Keratinocyte (primary cell): ENCODE results near the gene SCD5. TPM values are rescaled to one million over a fixed set of nuclear protein-coding genes. Genes with fewer than 3 reads are reported as not detected.

Experiments
- DNase-seq: peaks from one replicate; pipeline ENCODE4 v3.0.0-alpha.2; 2011; ENCODE audit warnings: low read depth, missing footprints, low spot score
- FAIRE-seq: peaks from 2 replicates; lab custom pipeline; 2011; peaks lifted over from hg19 to GRCh38; lab: Jason Lieb, UNC
- H2AFZ ChIP-seq: 2 replicates; pipeline ENCODE4 v1.6.0; 2012; ENCODE audit warnings: low read length, control low read depth, inconsistent platforms; ENCODE audit not compliant: control insufficient read depth
- H3K27ac ChIP-seq: 2 replicates; pipeline ENCODE4 v1.5.1; 2011; ENCODE audit warnings: low read length; ENCODE audit not compliant: control insufficient read depth, insufficient read depth
- H3K27me3 ChIP-seq: 3 replicates; pipeline ENCODE4 v1.6.0; 2011; ENCODE audit warnings: low read length; ENCODE audit not compliant: control insufficient read depth, insufficient read depth; ENCODE audit errors: extremely low read depth
- H3K36me3 ChIP-seq, 2 experiments: 2 replicates in 1 of 2; 3 replicates in 1 of 2; pipeline ENCODE4 v1.5.1; 2011; ENCODE audit warnings: low read length in 2 of 2, mild to moderate bottlenecking in 1 of 2; ENCODE audit not compliant: control insufficient read depth in 2 of 2, insufficient read depth in 2 of 2; ENCODE audit errors: extremely low read depth in 1 of 2
- H3K4me1 ChIP-seq: 3 replicates; pipeline ENCODE4 v1.5.1; 2011; ENCODE audit warnings: low read length; ENCODE audit not compliant: control insufficient read depth, insufficient read depth; ENCODE audit errors: extremely low read depth
- H3K4me2 ChIP-seq: 3 replicates; pipeline ENCODE4 v1.6.0; 2011; ENCODE audit warnings: low read depth, low read length; ENCODE audit not compliant: control insufficient read depth, insufficient read depth; ENCODE audit errors: extremely low read depth
- H3K4me3 ChIP-seq, 3 experiments: fragments of 200-600 bp in 1 of 3; sonication (generic) in 1 of 3; 2 replicates in 2 of 3; 3 replicates in 1 of 3; pipeline ENCODE4 v1.5.1; 2011 to 2016; ENCODE audit warnings: low read length in 3 of 3, mild to moderate bottlenecking in 3 of 3, control low read depth in 2 of 3, inconsistent platforms in 1 of 3, low read depth in 1 of 3, mixed read lengths in 1 of 3, mixed run types in 1 of 3, moderate library complexity in 1 of 3; ENCODE audit not compliant: control insufficient read depth in 2 of 3, insufficient read depth in 2 of 3; ENCODE audit errors: extremely low read depth in 1 of 3
- H3K79me2 ChIP-seq: 2 replicates; pipeline ENCODE4 v1.6.0; 2012; ENCODE audit warnings: low read length; ENCODE audit not compliant: control insufficient read depth, insufficient read depth
- H3K9ac ChIP-seq: 3 replicates; pipeline ENCODE4 v1.6.0; 2011; ENCODE audit warnings: low read length; ENCODE audit not compliant: control insufficient read depth, insufficient read depth; ENCODE audit errors: extremely low read depth
- H3K9me1 ChIP-seq: 3 replicates; pipeline ENCODE4 v1.6.0; 2011; ENCODE audit warnings: low read length; ENCODE audit not compliant: control insufficient read depth, insufficient read depth; ENCODE audit errors: extremely low read depth
- H3K9me3 ChIP-seq: 2 replicates; pipeline ENCODE4 v1.5.1; 2012; ENCODE audit warnings: low read depth, low read length; ENCODE audit not compliant: control insufficient read depth
- H4K20me1 ChIP-seq: 3 replicates; pipeline ENCODE4 v1.6.0; 2011; ENCODE audit warnings: low read length; ENCODE audit not compliant: control insufficient read depth, insufficient read depth; ENCODE audit errors: extremely low read depth
- EZH2 ChIP-seq: IDR thresholded peaks from one replicate; pipeline ENCODE4 v1.6.1; 2012; ENCODE audit warnings: inconsistent platforms, mild to moderate bottlenecking, low read length, moderate library complexity
- dilution Hi-C: fragments of 300-500 bp; cut with MboI; formaldehyde crosslinking; loops from one replicate; pipeline ENCODE4 v1.7.0; 2020; ENCODE audit warnings: low sequenced_read_pairs; ENCODE audit not compliant: extremely low pct_ligation_motif_present
- polyA plus RNA-seq, 5 experiments: library from polyadenylated mRNA; depleted of rRNA in 3 of 5; stranded (reverse) in 3 of 5; stranded (forward) in 1 of 5; unstranded in 1 of 5; fragments of >200 nt; gene quantifications; 1 replicate in 1 of 5; 2 replicates in 3 of 5; 3 replicates in 1 of 5; pipeline versions ENCODE4 v1.2.1 to v1.2.3, GENCODE V29; 2011 to 2012; ENCODE audit warnings: missing spikeins in 2 of 5, low read depth in 1 of 5, low replicate concordance in 1 of 5
- TF ChIP-seq, protein P1 (sequence below), 3 experiments: IDR thresholded peaks in 1 of 3; conservative IDR thresholded peaks in 1 of 3; optimal IDR thresholded peaks in 1 of 3; 2 replicates in 2 of 3; 3 replicates in 1 of 3; pipeline versions ENCODE3 to v1.5.1; 2011; ENCODE audit warnings: low read length in 3 of 3, mild to moderate bottlenecking in 3 of 3, moderate library complexity in 2 of 3, control low read depth in 1 of 3, inconsistent platforms in 1 of 3; ENCODE audit not compliant: insufficient read depth in 2 of 3; ENCODE audit errors: extremely low read depth in 1 of 3

SCD5 gene
- polyA plus RNA-seq, 1 donor (not counting 4 experiments of a cell fraction or from before 2014, with no cell fraction given), result 39.4 TPM

DNA sequence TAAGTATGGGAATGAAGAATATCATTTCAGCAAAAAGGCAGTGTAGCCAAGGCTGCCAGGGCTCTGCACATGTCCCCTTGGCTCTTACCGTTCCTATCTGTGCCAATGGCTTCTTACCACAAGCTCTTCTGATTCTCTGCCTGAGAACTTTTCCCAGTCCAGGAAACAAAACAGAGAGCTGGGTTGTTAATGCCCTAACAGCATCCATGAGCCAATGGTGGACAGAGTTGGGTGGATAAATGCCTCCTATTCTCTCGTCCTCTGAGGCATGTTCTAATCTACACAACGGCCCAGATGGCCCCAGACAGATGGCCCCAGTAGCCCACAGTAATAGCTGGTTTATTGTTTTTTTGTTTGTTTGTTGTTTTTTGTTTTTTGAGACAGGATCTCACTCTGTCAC is 28.0 kb downstream of the SCD5 start:
- Histone ChIP-seq H3K9ac (no peak overlapping the region), H3K9me1 (no peaks in the 10 kb centered on the region), H3K9me3 (no peaks in the 10 kb centered on the region), H3K4me1 (no peaks in the 10 kb centered on the region), H3K4me3 (no peak overlapping the region), H3K4me2 (no peak overlapping the region), H3K27me3 (no peaks in the 10 kb centered on the region), H4K20me1 (no peaks in the 10 kb centered on the region), H3K27ac (no peak overlapping the region), H3K79me2 (peaks cover 35% of the 10 kb centered on the region), H2AFZ (no peak overlapping the region), H3K36me3 (peaks cover 0 to 3% of the 10 kb centered on the region in 2 experiments)
- DNase-seq, result no peak
- TF ChIP-seq, protein P1, sequence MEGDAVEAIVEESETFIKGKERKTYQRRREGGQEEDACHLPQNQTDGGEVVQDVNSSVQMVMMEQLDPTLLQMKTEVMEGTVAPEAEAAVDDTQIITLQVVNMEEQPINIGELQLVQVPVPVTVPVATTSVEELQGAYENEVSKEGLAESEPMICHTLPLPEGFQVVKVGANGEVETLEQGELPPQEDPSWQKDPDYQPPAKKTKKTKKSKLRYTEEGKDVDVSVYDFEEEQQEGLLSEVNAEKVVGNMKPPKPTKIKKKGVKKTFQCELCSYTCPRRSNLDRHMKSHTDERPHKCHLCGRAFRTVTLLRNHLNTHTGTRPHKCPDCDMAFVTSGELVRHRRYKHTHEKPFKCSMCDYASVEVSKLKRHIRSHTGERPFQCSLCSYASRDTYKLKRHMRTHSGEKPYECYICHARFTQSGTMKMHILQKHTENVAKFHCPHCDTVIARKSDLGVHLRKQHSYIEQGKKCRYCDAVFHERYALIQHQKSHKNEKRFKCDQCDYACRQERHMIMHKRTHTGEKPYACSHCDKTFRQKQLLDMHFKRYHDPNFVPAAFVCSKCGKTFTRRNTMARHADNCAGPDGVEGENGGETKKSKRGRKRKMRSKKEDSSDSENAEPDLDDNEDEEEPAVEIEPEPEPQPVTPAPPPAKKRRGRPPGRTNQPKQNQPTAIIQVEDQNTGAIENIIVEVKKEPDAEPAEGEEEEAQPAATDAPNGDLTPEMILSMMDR (optimal IDR thresholded peaks at IDR 0.05 in 1 of 3, IDR thresholded peaks at IDR 0.05 in 1 of 3, conservative IDR thresholded peaks at IDR 0.05 in 1 of 3; ENCODE audit: extremely low read depth in 1 of 3, insufficient read depth in 2 of 3, low read length in 3 of 3), result no peak
- no peak for TF ChIP-seq EZH2
- FAIRE-seq, result no peak
- dilution Hi-C loops, result no loop called here

DNA sequence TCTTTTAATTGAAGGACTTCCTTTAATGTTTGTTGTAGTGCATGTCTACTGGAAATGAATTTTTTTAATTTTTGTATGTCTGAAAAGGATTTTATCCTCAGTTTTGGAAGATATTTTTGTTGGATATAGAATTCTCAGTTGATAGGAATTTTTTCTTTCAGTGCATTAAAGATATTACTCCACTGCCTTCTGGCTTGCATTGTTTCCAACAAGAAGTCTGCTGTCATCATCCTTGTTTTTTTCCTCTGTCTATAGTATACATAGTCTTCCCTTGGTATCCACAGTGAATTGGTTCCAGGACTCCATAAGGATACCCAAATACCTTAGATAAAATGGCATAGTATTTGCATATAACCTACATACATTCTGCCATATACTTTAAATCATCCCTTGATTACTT is 33.5 kb downstream of the SCD5 start:
- FAIRE-seq, result no peak

More for the DNA sequence above, 33.5 kb downstream of the SCD5 start:
- Histone ChIP-seq H3K4me1 (no peaks in the 10 kb centered on the region), H3K9me3 (no peaks in the 10 kb centered on the region), H3K9ac (no peak overlapping the region), H3K4me2 (no peak overlapping the region), H3K36me3 (peaks cover 0 to 1% of the 10 kb centered on the region in 2 experiments), H2AFZ (no peak overlapping the region), H4K20me1 (no peaks in the 10 kb centered on the region), H3K27ac (no peak overlapping the region), H3K27me3 (no peaks in the 10 kb centered on the region), H3K4me3 (no peak overlapping the region), H3K9me1 (no peaks in the 10 kb centered on the region), H3K79me2 (peaks cover 8% of the 10 kb centered on the region)
- dilution Hi-C loops, result no loop called here
- TF ChIP-seq EZH2, result no peak
- TF ChIP-seq, protein P1 (optimal IDR thresholded peaks at IDR 0.05 in 1 of 3, IDR thresholded peaks at IDR 0.05 in 1 of 3, conservative IDR thresholded peaks at IDR 0.05 in 1 of 3; ENCODE audit: extremely low read depth in 1 of 3, insufficient read depth in 2 of 3, low read length in 3 of 3), result no peak
- no peak for DNase-seq
